Measurements from ENCODE around the gene OR13J1.

The OR13J1 gene

DNA sequence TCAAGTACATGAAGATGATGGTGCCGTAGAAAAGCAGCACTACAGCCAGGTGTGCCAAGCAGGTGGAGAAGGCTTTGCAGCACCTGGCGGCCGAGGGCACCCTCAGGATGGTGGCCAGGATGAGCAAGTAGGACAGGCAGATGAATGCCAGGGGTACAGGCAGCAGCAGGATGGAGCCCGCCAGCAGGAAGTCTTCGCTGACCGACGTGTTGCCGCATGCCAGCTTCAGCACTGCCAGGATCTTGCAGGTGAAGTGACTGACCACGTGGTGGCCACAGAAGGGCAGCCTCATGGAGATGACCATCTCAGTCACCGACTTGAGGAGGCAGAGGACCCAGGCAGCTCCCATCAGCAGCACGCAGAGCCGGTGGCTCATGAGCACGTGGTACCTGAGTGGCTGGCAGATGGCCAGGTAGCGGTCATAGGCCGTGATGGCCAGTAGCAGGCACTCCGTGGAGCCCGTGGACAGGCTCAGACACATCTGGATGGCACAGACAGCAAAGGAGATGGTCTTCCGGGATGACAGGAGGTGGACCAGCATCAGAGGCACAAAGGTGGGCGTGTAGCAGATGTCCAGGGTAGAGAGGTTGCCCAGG, 482 bp downstream of the OR13J1 start:
- no peak overlapping the region for H3K9ac ChIP-seq (ENCODE audit: low read length)
- H3K4me1 ChIP-seq (ENCODE audit: control insufficient read depth, insufficient read depth, low read length): peaks cover 9% of the 10 kb centered on the region
- H3K27me3 ChIP-seq (ENCODE audit: control insufficient read depth, insufficient read depth, low read length): peaks cover 5% of the 10 kb centered on the region; the same call in 1 of the 2 replicates
- H3K27ac ChIP-seq (ENCODE audit: low read depth, low read length): no peak overlapping the region
- H3K4me3 ChIP-seq (ENCODE audit: low read depth, low read length): no peak overlapping the region
- no peaks in the 10 kb centered on the region for H3K9me3 ChIP-seq (ENCODE audit: control insufficient read depth, insufficient read depth, low read depth, low read length)
- H3K36me3 ChIP-seq (ENCODE audit: control insufficient read depth, insufficient read depth, low read length): no peaks in the 10 kb centered on the region

GRCh38 chr9:35868933-35869332, 1.3 kb downstream of the OR13J1 start:
- H3K36me3 ChIP-seq (ENCODE audit: control insufficient read depth, insufficient read depth, low read length): no peaks in the 10 kb centered on the region
- no peaks in the 10 kb centered on the region for H3K9me3 ChIP-seq (ENCODE audit: control insufficient read depth, insufficient read depth, low read depth, low read length)
- peaks cover 5% of the 10 kb centered on the region; the same call in 1 of the 2 replicates for H3K27me3 ChIP-seq (ENCODE audit: control insufficient read depth, insufficient read depth, low read length)
- peaks cover 9% of the 10 kb centered on the region for H3K4me1 ChIP-seq (ENCODE audit: control insufficient read depth, insufficient read depth, low read length)
- no peak overlapping the region for H3K9ac ChIP-seq (ENCODE audit: low read length)
- no peak overlapping the region for H3K27ac ChIP-seq (ENCODE audit: low read depth, low read length)
- no peak overlapping the region for H3K4me3 ChIP-seq (ENCODE audit: low read depth, low read length)

GRCh38 chr9:35867538-35867937, 2.7 kb downstream of the OR13J1 start:
- no peak overlapping the region for H3K27ac ChIP-seq (ENCODE audit: low read depth, low read length)
- H3K4me3 ChIP-seq (ENCODE audit: low read depth, low read length): no peak overlapping the region
- no peaks in the 10 kb centered on the region for H3K9me3 ChIP-seq (ENCODE audit: control insufficient read depth, insufficient read depth, low read depth, low read length)
- no peaks in the 10 kb centered on the region for H3K36me3 ChIP-seq (ENCODE audit: control insufficient read depth, insufficient read depth, low read length)
- peaks cover 6% of the 10 kb centered on the region; the same call in 1 of the 2 replicates for H3K27me3 ChIP-seq (ENCODE audit: control insufficient read depth, insufficient read depth, low read length)
- H3K4me1 ChIP-seq (ENCODE audit: control insufficient read depth, insufficient read depth, low read length): peaks cover 9% of the 10 kb centered on the region
- no peak overlapping the region for H3K9ac ChIP-seq (ENCODE audit: low read length)

DNA sequence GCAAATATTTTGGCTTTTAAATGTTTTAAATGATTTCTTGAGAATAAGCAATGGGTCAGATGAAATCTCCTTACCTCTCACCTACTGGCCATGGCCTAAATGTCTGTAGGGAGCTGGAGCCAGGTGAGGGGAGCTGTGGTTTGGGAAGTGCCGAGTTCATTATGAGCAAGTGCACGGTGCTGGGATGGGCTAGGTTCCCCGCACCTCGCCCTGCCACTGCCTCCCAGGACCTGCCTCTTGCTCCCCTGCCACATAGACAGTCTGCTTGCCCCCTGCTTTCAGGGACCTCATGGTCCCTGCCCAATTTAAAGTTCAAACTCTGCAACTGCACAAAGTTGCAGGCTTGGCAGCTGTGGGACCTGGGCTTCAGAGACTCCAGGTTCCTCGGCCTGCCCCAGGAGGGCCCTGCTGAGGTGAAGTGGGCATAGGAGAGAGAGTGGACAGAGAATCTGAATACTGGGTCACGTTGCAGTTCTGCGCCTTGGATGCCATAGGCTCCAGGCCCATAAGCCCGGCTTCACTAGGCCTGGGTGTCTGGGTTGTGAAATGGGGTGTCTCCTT, 5.4 kb downstream of the OR13J1 start:
- Histone ChIP-seq H3K27ac (ENCODE audit: low read depth, low read length) (no peak overlapping the region), H3K27me3 (ENCODE audit: control insufficient read depth, insufficient read depth, low read length) (peaks cover 32% of the 10 kb centered on the region), H3K9ac (ENCODE audit: low read length) (no peak overlapping the region), H3K4me1 (ENCODE audit: control insufficient read depth, insufficient read depth, low read length) (peaks cover 9% of the 10 kb centered on the region), H3K4me3 (ENCODE audit: low read depth, low read length) (no peak overlapping the region), H3K36me3 (ENCODE audit: control insufficient read depth, insufficient read depth, low read length) (no peaks in the 10 kb centered on the region), H3K9me3 (ENCODE audit: control insufficient read depth, insufficient read depth, low read depth, low read length) (no peaks in the 10 kb centered on the region)

DNA sequence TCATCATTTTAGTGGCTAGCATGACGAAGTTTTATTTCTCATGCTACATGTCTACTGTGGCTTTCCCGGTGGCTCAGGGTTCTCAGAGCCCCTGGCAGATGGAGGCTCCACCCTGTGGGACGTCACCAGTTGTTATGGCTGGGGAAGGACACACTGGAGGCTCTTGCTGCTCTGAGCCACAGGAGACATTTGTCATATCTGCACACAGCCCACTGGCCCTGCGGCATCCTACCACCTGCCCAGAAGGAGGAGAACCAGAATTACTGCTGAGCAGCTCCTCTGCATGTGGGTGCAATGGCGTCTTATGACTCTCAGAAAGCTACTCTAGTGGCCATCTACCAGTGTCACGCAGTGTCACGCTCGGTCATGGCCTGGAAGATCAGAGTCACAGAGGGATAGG, 6.6 kb downstream of the OR13J1 start:
- Histone ChIP-seq H3K27ac (ENCODE audit: low read depth, low read length) (no peak overlapping the region), H3K4me1 (ENCODE audit: control insufficient read depth, insufficient read depth, low read length) (peaks cover 3% of the 10 kb centered on the region), H3K9ac (ENCODE audit: low read length) (no peak overlapping the region), H3K27me3 (ENCODE audit: control insufficient read depth, insufficient read depth, low read length) (peaks cover 32% of the 10 kb centered on the region), H3K4me3 (ENCODE audit: low read depth, low read length) (no peak overlapping the region), H3K9me3 (ENCODE audit: control insufficient read depth, insufficient read depth, low read depth, low read length) (no peaks in the 10 kb centered on the region), H3K36me3 (ENCODE audit: control insufficient read depth, insufficient read depth, low read length) (no peaks in the 10 kb centered on the region)

GRCh38 chr9:35862328-35862727, 7.9 kb downstream of the OR13J1 start:
- H3K27ac ChIP-seq (ENCODE audit: low read depth, low read length): no peak overlapping the region

DNA sequence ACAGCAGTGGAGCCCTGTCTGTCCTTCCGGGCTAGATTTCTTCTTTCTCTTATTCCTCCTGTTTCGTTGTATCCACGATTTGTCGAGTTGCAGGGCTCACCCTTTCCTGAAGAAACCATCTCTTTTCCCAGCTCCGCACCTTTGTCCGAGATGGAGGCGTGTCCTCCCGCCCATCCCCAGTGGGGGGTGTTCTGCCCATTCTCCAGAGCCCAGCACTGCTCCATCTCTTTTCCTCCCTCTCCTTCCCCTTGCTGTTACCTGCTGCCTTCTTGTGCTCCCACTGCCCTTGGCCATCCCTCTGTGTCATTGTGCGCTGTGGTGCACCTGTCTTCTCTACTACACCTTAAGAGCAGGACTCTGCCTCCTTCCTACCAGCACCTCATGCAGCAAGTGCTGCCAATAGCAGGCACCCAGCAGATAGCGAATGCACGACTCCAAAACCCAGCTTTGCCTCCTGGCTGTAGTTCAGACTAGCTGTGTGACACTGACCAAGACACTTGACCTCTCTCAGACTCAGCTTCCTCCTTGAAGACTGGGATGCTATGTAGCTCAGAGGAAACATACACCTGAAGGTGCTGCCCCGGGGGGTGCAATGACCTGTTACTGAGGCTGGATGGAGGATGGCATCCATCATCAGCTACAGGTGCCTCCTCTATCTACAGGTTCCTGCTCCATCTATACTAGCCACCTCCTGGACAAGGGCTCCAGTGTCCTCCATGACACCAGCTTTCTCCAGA, 8.9 kb downstream of the OR13J1 start:
- no peaks in the 10 kb centered on the region for H3K36me3 ChIP-seq (ENCODE audit: control insufficient read depth, insufficient read depth, low read length)
- no peak overlapping the region for H3K4me3 ChIP-seq (ENCODE audit: low read depth, low read length)
- H3K4me1 ChIP-seq (ENCODE audit: control insufficient read depth, insufficient read depth, low read length): no peaks in the 10 kb centered on the region
- H3K27me3 ChIP-seq (ENCODE audit: control insufficient read depth, insufficient read depth, low read length): peaks cover 32% of the 10 kb centered on the region
- H3K9me3 ChIP-seq (ENCODE audit: control insufficient read depth, insufficient read depth, low read depth, low read length): no peaks in the 10 kb centered on the region
- no peak overlapping the region for H3K27ac ChIP-seq (ENCODE audit: low read depth, low read length)
- no peak overlapping the region for H3K9ac ChIP-seq (ENCODE audit: low read length)

More at GRCh38 chr9:35862328-35862727, 7.9 kb downstream of the OR13J1 start:
- Histone ChIP-seq H3K36me3 (ENCODE audit: control insufficient read depth, insufficient read depth, low read length) (no peaks in the 10 kb centered on the region), H3K27me3 (ENCODE audit: control insufficient read depth, insufficient read depth, low read length) (peaks cover 32% of the 10 kb centered on the region), H3K9ac (ENCODE audit: low read length) (no peak overlapping the region), H3K4me1 (ENCODE audit: control insufficient read depth, insufficient read depth, low read length) (no peaks in the 10 kb centered on the region), H3K9me3 (ENCODE audit: control insufficient read depth, insufficient read depth, low read depth, low read length) (no peaks in the 10 kb centered on the region), H3K4me3 (ENCODE audit: low read depth, low read length) (no peak overlapping the region)

- Histone ChIP-seq H3K4me1 (ENCODE audit: control insufficient read depth, insufficient read depth, low read length) (no peaks in the 10 kb centered on the region), H3K9me3 (ENCODE audit: control insufficient read depth, insufficient read depth, low read depth, low read length) (no peaks in the 10 kb centered on the region), H3K9ac (ENCODE audit: low read length) (no peak overlapping the region), H3K4me3 (ENCODE audit: low read depth, low read length) (no peak overlapping the region), H3K36me3 (ENCODE audit: control insufficient read depth, insufficient read depth, low read length) (no peaks in the 10 kb centered on the region), H3K27ac (ENCODE audit: low read depth, low read length) (no peak overlapping the region), H3K27me3 (ENCODE audit: control insufficient read depth, insufficient read depth, low read length) (peaks cover 32% of the 10 kb centered on the region)
Measured at GRCh38 chr9:35859990-35860339, 10.2 kb downstream of the OR13J1 start.

DNA sequence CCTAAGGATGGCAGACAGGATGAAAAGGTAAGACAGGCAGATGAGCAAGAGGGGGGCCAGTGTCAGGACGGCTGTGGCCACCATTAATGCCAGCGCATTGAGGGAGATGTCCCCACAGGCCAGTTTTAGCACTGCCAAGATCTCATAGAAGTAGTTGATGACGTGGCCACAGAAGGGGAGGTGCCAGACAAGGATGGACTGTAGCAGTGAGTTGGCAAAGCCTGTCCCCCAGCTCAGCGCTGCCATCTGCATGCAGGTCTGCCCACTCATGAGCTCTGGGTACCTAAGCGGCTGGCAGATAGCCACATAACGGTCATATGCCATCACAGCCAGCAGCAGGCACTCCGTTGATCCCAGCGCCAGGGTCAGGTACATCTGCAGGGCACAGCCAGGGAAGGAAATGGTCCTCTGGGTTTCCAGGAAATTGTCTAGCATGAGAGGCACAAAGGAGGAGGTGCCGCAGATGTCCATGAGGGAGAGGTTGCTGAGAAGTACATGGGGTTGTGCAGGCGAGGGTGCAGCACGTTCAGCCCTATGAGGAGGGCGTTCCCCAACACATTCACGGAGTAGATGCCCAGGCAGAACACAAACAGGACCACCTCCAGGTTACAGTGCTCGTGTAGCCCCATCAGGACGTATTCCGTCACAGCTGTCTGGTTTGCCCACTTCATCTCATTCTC, 10.8 kb downstream of the OR13J1 start:
- no peaks in the 10 kb centered on the region for H3K4me1 ChIP-seq (ENCODE audit: control insufficient read depth, insufficient read depth, low read length)
- H3K4me3 ChIP-seq (ENCODE audit: low read depth, low read length): no peak overlapping the region
- H3K27ac ChIP-seq (ENCODE audit: low read depth, low read length): no peak overlapping the region
- peaks cover 32% of the 10 kb centered on the region for H3K27me3 ChIP-seq (ENCODE audit: control insufficient read depth, insufficient read depth, low read length)
- H3K9me3 ChIP-seq (ENCODE audit: control insufficient read depth, insufficient read depth, low read depth, low read length): no peaks in the 10 kb centered on the region
- no peak overlapping the region for H3K9ac ChIP-seq (ENCODE audit: low read length)
- no peaks in the 10 kb centered on the region for H3K36me3 ChIP-seq (ENCODE audit: control insufficient read depth, insufficient read depth, low read length)

- peaks cover 32% of the 10 kb centered on the region for H3K27me3 ChIP-seq (ENCODE audit: control insufficient read depth, insufficient read depth, low read length)
- H3K9ac ChIP-seq (ENCODE audit: low read length): no peak overlapping the region
- no peak overlapping the region for H3K4me3 ChIP-seq (ENCODE audit: low read depth, low read length)
- H3K9me3 ChIP-seq (ENCODE audit: control insufficient read depth, insufficient read depth, low read depth, low read length): no peaks in the 10 kb centered on the region
- H3K36me3 ChIP-seq (ENCODE audit: control insufficient read depth, insufficient read depth, low read length): no peaks in the 10 kb centered on the region
- H3K4me1 ChIP-seq (ENCODE audit: control insufficient read depth, insufficient read depth, low read length): no peaks in the 10 kb centered on the region
- no peak overlapping the region for H3K27ac ChIP-seq (ENCODE audit: low read depth, low read length)
Measured at GRCh38 chr9:35858458-35858857, 11.7 kb downstream of the OR13J1 start.

- Histone ChIP-seq H3K9ac (ENCODE audit: low read length) (no peak overlapping the region), H3K27ac (ENCODE audit: low read depth, low read length) (no peak overlapping the region), H3K9me3 (ENCODE audit: control insufficient read depth, insufficient read depth, low read depth, low read length) (no peaks in the 10 kb centered on the region), H3K4me3 (ENCODE audit: low read depth, low read length) (no peak overlapping the region), H3K27me3 (ENCODE audit: control insufficient read depth, insufficient read depth, low read length) (peaks cover 27% of the 10 kb centered on the region), H3K4me1 (ENCODE audit: control insufficient read depth, insufficient read depth, low read length) (no peaks in the 10 kb centered on the region), H3K36me3 (ENCODE audit: control insufficient read depth, insufficient read depth, low read length) (no peaks in the 10 kb centered on the region)
Measured at GRCh38 chr9:35856882-35857281, 13.3 kb downstream of the OR13J1 start.
